RWPE1 (cell line): ENCODE measurements around the gene PAPPA.

Experiments used
- CTCF ChIA-PET: fragments of 350-600 bp; sonication (Branson Sonifier 250); formaldehyde crosslinking; extraction: SDS; loops from one replicate; lab custom pipeline; 2021; lab: Yijun Ruan, JAX
- POLR2A ChIA-PET: fragments of 400-600 bp; formaldehyde crosslinking; extraction: SDS; loops from one replicate; lab custom pipeline; 2020; ENCODE audit warnings: antibody characterized with exemption; ENCODE audit not compliant: low non-redundant PET; lab: Yijun Ruan, JAX
- DNase-seq: peaks from one replicate; pipeline ENCODE4 v3.0.0; 2012; ENCODE audit warnings: low spot score
- H3K27ac ChIP-seq: fragments of 450-650 bp; 2 replicates; pipeline ENCODE4 v1.5.1; 2017
- CTCF ChIP-seq: fragments of 450-650 bp; conservative IDR thresholded peaks from 2 replicates; pipeline ENCODE4 v1.5.1; 2017; ENCODE audit warnings: low read depth, mild to moderate bottlenecking

The PAPPA gene

GRCh38 chr9:116405321-116405720 is 251.7 kb downstream of the PAPPA start:
- CTCF ChIA-PET: no interaction called here
- TF ChIP-seq CTCF: no peak
- POLR2A ChIA-PET: no interaction called here
- H3K27ac ChIP-seq: no peak overlapping the region
- DNase-seq: no peak

GRCh38 chr9:116406469-116406868 is 252.9 kb downstream of the PAPPA start:
- DNase-seq: no peak
- CTCF ChIA-PET: no interaction called here
- H3K27ac ChIP-seq: no peak overlapping the region
- no peak for TF ChIP-seq CTCF
- POLR2A ChIA-PET: no interaction called here

- H3K27ac ChIP-seq: no peak overlapping the region
- DNase-seq: no peak
- ChIA-PET CTCF (interaction anchor here (0.6 kb wide), 1 partner anchor 1945 kb away, joined by 3 read pairs; no protein-coding TSS in a partner anchor), POLR2A (no interaction called here)
- no peak for TF ChIP-seq CTCF
Measured at GRCh38 chr9:116409129-116409528, 255.5 kb downstream of the PAPPA start.

GRCh38 chr9:116409638-116410037 is 256.0 kb downstream of the PAPPA start:
- CTCF ChIA-PET: interaction anchor here (0.6 to 1.2 kb wide), 3 partner anchors 154 to 816 kb away, joined by 3 to 5 read pairs (median 3); no protein-coding TSS in a partner anchor
- no peak overlapping the region for H3K27ac ChIP-seq
- POLR2A ChIA-PET: no interaction called here
- no peak for DNase-seq
- TF ChIP-seq CTCF: no peak

- ChIA-PET POLR2A (no interaction called here), CTCF (interaction anchor here (0.6 kb wide), 1 partner anchor 100 kb away, joined by 3 read pairs; no protein-coding TSS in a partner anchor)
- DNase-seq: no peak
- no peak for TF ChIP-seq CTCF
- H3K27ac ChIP-seq: no peak overlapping the region
Measured at GRCh38 chr9:116411506-116411905, 257.9 kb downstream of the PAPPA start.

GRCh38 chr9:116414374-116414773 is 260.8 kb downstream of the PAPPA start:
- no peak overlapping the region for H3K27ac ChIP-seq
- ChIA-PET CTCF (no interaction called here), POLR2A (no interaction called here)
- DNase-seq: no peak
- TF ChIP-seq CTCF: no peak

- H3K27ac ChIP-seq: no peak overlapping the region
- TF ChIP-seq CTCF: no peak
- ChIA-PET CTCF (interaction anchor here (0.6 kb wide), 1 partner anchor 174 kb away, joined by 4 read pairs; no protein-coding TSS in a partner anchor), POLR2A (interaction anchor here (0.6 kb wide), 1 partner anchor 179 kb away, joined by 3 read pairs; no protein-coding TSS in a partner anchor)
- DNase-seq: no peak
Measured at GRCh38 chr9:116416421-116416820, 262.8 kb downstream of the PAPPA start.
